B cell (primary cell): ENCODE data around the gene VENTX. TPM values are rescaled to one million over a fixed set of nuclear protein-coding genes. Genes with fewer than 3 reads are reported as not detected.

ENCODE experiments used
- ATAC-seq: fragments of 200-7000 bp; cut with Tn5 transposase; one replicate; pipeline ENCODE4 v1.10.0; 2021; ENCODE audit warnings: low read depth, mild to moderate bottlenecking, moderate number of reproducible peaks, moderate library complexity
- CTCF ChIA-PET: fragments of 350-600 bp; sonication (Branson Sonifier 250); formaldehyde crosslinking; loops from one replicate; lab custom pipeline; 2021; ENCODE audit warnings: antibody characterized with exemption, inconsistent platforms; lab: Charles Lee
- POLR2A ChIA-PET: fragments of 350-600 bp; sonication (Branson Sonifier 250); formaldehyde crosslinking; loops from one replicate; lab custom pipeline; 2021; ENCODE audit warnings: antibody characterized with exemption; lab: Charles Lee
- DNase-seq: peaks from one replicate; pipeline ENCODE4 v3.0.0; 2013
- H2AFZ ChIP-seq: 2 replicates; pipeline ENCODE4 v1.6.1; 2012; ENCODE audit warnings: mild to moderate bottlenecking, low read depth, low read length; ENCODE audit not compliant: insufficient read depth, poor library complexity, severe bottlenecking
- H3K27ac ChIP-seq, 2 donors: 1 replicate in 1 of 2; 2 replicates in 1 of 2; pipeline ENCODE4 v1.5.1; 2012 to 2013; ENCODE audit warnings: low read length in 2 of 2, mild to moderate bottlenecking in 2 of 2, moderate library complexity in 1 of 2
- H3K27me3 ChIP-seq, 4 experiments: fragments of 200-600 bp in 1 of 4; sonication (generic) in 1 of 4; replicated peaks in 1 of 4; 1 replicate in 2 of 4; 2 replicates in 2 of 4; pipeline versions ENCODE4 v1.6.1 to v1.7.0; 2013 to 2016; ENCODE audit warnings: low read length in 3 of 4, mild to moderate bottlenecking in 2 of 4, mixed read lengths in 1 of 4, moderate library complexity in 1 of 4; ENCODE audit not compliant: insufficient read depth in 4 of 4, control insufficient read depth in 3 of 4; ENCODE audit errors: control extremely low read depth in 1 of 4
- H3K36me3 ChIP-seq, 2 experiments: replicated peaks in 1 of 2; 1 replicate in 1 of 2; 2 replicates in 1 of 2; pipeline versions ENCODE4 v1.6.1 to v1.7.1; 2013; ENCODE audit warnings: low read length in 1 of 2; ENCODE audit not compliant: insufficient read depth in 2 of 2, control insufficient read depth in 1 of 2; ENCODE audit errors: control extremely low read depth in 1 of 2, extremely low read depth in 1 of 2
- H3K4me1 ChIP-seq, 2 donors: fragments of 200-600 bp in 1 of 2; sonication (generic) in 1 of 2; 1 replicate in 1 of 2; 2 replicates in 1 of 2; pipeline versions ENCODE4 v1.5.1 to v1.6.1; 2013 to 2017; ENCODE audit warnings: low read length in 2 of 2; ENCODE audit not compliant: control insufficient read depth in 2 of 2, insufficient read depth in 2 of 2
- H3K4me2 ChIP-seq: replicated peaks from 2 replicates; pipeline ENCODE3; 2012; ENCODE audit warnings: mild to moderate bottlenecking, low read depth, low read length; ENCODE audit not compliant: poor library complexity, severe bottlenecking
- H3K4me3 ChIP-seq, 5 experiments: fragments of 200-600 bp in 1 of 5; sonication (generic) in 1 of 5; 1 replicate in 3 of 5; 2 replicates in 2 of 5; pipeline versions ENCODE4 v1.5.1 to v1.7.0; 2011 to 2016; ENCODE audit warnings: low read length in 4 of 5, mild to moderate bottlenecking in 4 of 5, low read depth in 2 of 5, control low read depth in 1 of 5, moderate library complexity in 1 of 5; ENCODE audit not compliant: insufficient read depth in 1 of 5; ENCODE audit errors: control extremely low read depth in 1 of 5, extremely low read depth in 1 of 5
- H3K79me2 ChIP-seq: fragments of 200-600 bp; sonication (generic); one replicate; pipeline ENCODE4 v1.6.0; 2016; ENCODE audit warnings: low read length; ENCODE audit not compliant: control insufficient read depth, insufficient read depth
- H3K9ac ChIP-seq: fragments of 200-600 bp; sonication (generic); 2 replicates; pipeline ENCODE4 v1.6.1; 2017; ENCODE audit warnings: mild to moderate bottlenecking, low read length, moderate library complexity
- H3K9me3 ChIP-seq, 3 donors: one replicate each; pipeline versions ENCODE4 v1.6.1 to v1.7.1; 2013; ENCODE audit warnings: low read length in 2 of 3; ENCODE audit not compliant: control insufficient read depth in 2 of 3, insufficient read depth in 1 of 3; ENCODE audit errors: control extremely low read depth in 1 of 3
- H4K20me1 ChIP-seq: 2 replicates; pipeline ENCODE4 v1.6.0; 2012; ENCODE audit warnings: mild to moderate bottlenecking, low read length; ENCODE audit not compliant: insufficient read depth, control insufficient read depth, poor library complexity, severe bottlenecking
- H3K27ac Mint-ChIP-seq: one replicate; pipeline ENCODE4 v1.8.0; 2021; ENCODE audit warnings: mixed read lengths
- H3K27me3 Mint-ChIP-seq: one replicate; pipeline ENCODE4 v1.8.0; 2021; ENCODE audit warnings: mixed read lengths
- H3K4me1 Mint-ChIP-seq: one replicate; pipeline ENCODE4 v1.8.0; 2021; ENCODE audit warnings: mixed read lengths
- H3K4me3 Mint-ChIP-seq: one replicate; pipeline ENCODE4 v1.8.0; 2021; ENCODE audit warnings: mixed read lengths
- H3K9me3 Mint-ChIP-seq: one replicate; pipeline ENCODE4 v1.8.0; 2022; ENCODE audit warnings: mixed read lengths; ENCODE audit not compliant: insufficient read depth
- CTCF ChIP-seq: fragments of 200-600 bp; IDR thresholded peaks from one replicate; pipeline ENCODE4 v1.8.0; 2022; ENCODE audit warnings: antibody characterized with exemption, mild to moderate bottlenecking
- EZH2 ChIP-seq: IDR thresholded peaks from 2 replicates; pipeline ENCODE4 v1.6.1; 2012; ENCODE audit warnings: borderline replicate concordance, low read depth, mild to moderate bottlenecking, moderate library complexity, low read length; ENCODE audit not compliant: insufficient read depth, poor library complexity, severe bottlenecking
- WGBS: methylation state at CpG from one replicate; pipeline ENCODE4 v1.1.5; 2013; ENCODE audit warnings: missing lambda C conversion rate; ENCODE audit not compliant: insufficient coverage; 5-methylcytosine and 5-hydroxymethylcytosine counted together
- intact Hi-C: fragments of 100-400 bp; cut with micrococcal nuclease; formaldehyde crosslinking; loops from one replicate; pipeline ENCODE4 v1.10.0; 2022
- polyA plus RNA-seq: library from polyadenylated mRNA; depleted of rRNA; stranded (reverse); fragments of >200 nt; gene quantifications from 2 replicates; pipeline ENCODE4 v1.2.3, GENCODE V29; 2012
- total RNA-seq, 2 donors: library from RNA; stranded (reverse); fragments of 120-200 nt in 1 of 2; gene quantifications; 1 replicate in 1 of 2; 2 replicates in 1 of 2; pipeline versions ENCODE4 v1.2.3 to v1.2.4, GENCODE V29; 2013 to 2022

The VENTX gene
- total and polyA plus RNA-seq, 2 donors (not counting 1 experiment from before 2014, with no cell fraction given) = 0.82 TPM; not detected in 1

GRCh38 chr10:133286366-133286765, 48.7 kb downstream of the VENTX start:
- DNase-seq (no peak), ATAC-seq (no peak)
- ChIA-PET POLR2A (no interaction called here), CTCF (no interaction called here)
- no peak overlapping the region for H3K27ac ChIP-seq
- no peak overlapping the region for H3K4me2 ChIP-seq
- WGBS = 90% methylated on average over 14 of the region's 18 CpGs
- H4K20me1 ChIP-seq = no peaks in the 10 kb centered on the region
- no peaks in the 10 kb centered on the region for H3K79me2 ChIP-seq
- H3K27ac Mint-ChIP-seq = no peak overlapping the region
- H3K4me3 Mint-ChIP-seq = no peak overlapping the region
- no peak overlapping the region for H3K9ac ChIP-seq
- H3K9me3 ChIP-seq = no peaks in the 10 kb centered on the region
- H3K27me3 ChIP-seq = no peaks in the 10 kb centered on the region
- no peak for TF ChIP-seq CTCF
- TF ChIP-seq EZH2 = no peak
- no peaks in the 10 kb centered on the region for H3K4me1 Mint-ChIP-seq
- peaks cover 1 to 81% of the 10 kb centered on the region in 2 experiments for H3K36me3 ChIP-seq
- no peaks in the 10 kb centered on the region for H3K27me3 Mint-ChIP-seq
- H3K9me3 Mint-ChIP-seq = no peaks in the 10 kb centered on the region
- intact Hi-C loops = no loop called here
- H2AFZ ChIP-seq = no peak overlapping the region
- no peak overlapping the region for H3K4me3 ChIP-seq
- no peaks in the 10 kb centered on the region for H3K4me1 ChIP-seq

GRCh38 chr10:133287832-133288500, 50.3 kb downstream of the VENTX start:
- no peak overlapping the region for H3K4me2 ChIP-seq
- 95% methylated on average over 35 of the region's 46 CpGs for WGBS
- Mint-ChIP-seq H3K27ac (no peak overlapping the region), H3K27me3 (no peaks in the 10 kb centered on the region), H3K4me1 (no peaks in the 10 kb centered on the region), H3K4me3 (no peak overlapping the region), H3K9me3 (no peaks in the 10 kb centered on the region)
- H4K20me1 ChIP-seq = peaks cover 7% of the 10 kb centered on the region
- peaks cover 1 to 73% of the 10 kb centered on the region in 2 experiments for H3K36me3 ChIP-seq
- ChIA-PET CTCF (no interaction called here), POLR2A (no interaction called here)
- DNase-seq (no peak), ATAC-seq (no peak)
- H2AFZ ChIP-seq = no peak overlapping the region
- H3K9ac ChIP-seq = no peak overlapping the region
- H3K4me1 ChIP-seq = no peaks in the 10 kb centered on the region
- H3K27me3 ChIP-seq = no peaks in the 10 kb centered on the region
- H3K9me3 ChIP-seq = no peaks in the 10 kb centered on the region
- intact Hi-C loops = no loop called here
- no peaks in the 10 kb centered on the region for H3K79me2 ChIP-seq
- no peak for TF ChIP-seq EZH2
- no peak for TF ChIP-seq CTCF
- no peak overlapping the region for H3K4me3 ChIP-seq
- H3K27ac ChIP-seq = no peak overlapping the region
